Gastrocnemius medialis (tissue), 4 donors: ENCODE results near the gene AGO3.

Experiments
- POLR2A ChIP-seq, 2 donors: fragments of 450-650 bp; IDR thresholded peaks; one replicate each; pipeline ENCODE4 v1.6.1; 2017; ENCODE audit warnings: antibody characterized with exemption in 2 of 2, mild to moderate bottlenecking in 2 of 2, moderate library complexity in 2 of 2
- TF ChIP-seq, protein P1 (sequence below), 5 experiments: fragments of 450-650 bp in 3 of 5; fragments of 200-600 bp in 2 of 5; sonication (generic) in 2 of 5; IDR thresholded peaks in 4 of 5; conservative IDR thresholded peaks in 1 of 5; 1 replicate in 4 of 5; 2 replicates in 1 of 5; pipeline ENCODE4 v1.5.1; 2016 to 2019; ENCODE audit warnings: antibody characterized with exemption in 5 of 5, mild to moderate bottlenecking in 3 of 5, moderate library complexity in 3 of 5

DNA sequence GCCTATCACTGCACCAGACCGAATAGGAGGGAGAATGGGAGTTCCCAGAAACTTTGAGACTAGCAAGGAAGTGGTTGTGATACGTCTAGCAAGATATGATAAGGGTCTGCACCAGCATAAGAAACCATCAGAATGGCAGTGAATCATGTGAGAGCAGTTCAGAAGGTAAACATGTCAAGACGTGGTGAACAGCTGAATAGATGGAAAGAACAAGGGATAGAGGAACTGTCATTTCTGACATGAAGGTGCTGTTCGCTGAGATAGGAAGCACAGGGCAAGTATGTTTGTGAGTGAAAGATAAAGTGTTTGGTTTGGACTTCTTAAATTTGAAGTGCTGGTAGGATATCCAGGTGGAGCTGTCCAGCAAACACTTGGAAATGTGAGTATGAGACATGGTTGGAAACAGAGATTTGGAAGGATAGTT, 49.0 kb upstream of the AGO3 start:
- TF ChIP-seq, protein P1, sequence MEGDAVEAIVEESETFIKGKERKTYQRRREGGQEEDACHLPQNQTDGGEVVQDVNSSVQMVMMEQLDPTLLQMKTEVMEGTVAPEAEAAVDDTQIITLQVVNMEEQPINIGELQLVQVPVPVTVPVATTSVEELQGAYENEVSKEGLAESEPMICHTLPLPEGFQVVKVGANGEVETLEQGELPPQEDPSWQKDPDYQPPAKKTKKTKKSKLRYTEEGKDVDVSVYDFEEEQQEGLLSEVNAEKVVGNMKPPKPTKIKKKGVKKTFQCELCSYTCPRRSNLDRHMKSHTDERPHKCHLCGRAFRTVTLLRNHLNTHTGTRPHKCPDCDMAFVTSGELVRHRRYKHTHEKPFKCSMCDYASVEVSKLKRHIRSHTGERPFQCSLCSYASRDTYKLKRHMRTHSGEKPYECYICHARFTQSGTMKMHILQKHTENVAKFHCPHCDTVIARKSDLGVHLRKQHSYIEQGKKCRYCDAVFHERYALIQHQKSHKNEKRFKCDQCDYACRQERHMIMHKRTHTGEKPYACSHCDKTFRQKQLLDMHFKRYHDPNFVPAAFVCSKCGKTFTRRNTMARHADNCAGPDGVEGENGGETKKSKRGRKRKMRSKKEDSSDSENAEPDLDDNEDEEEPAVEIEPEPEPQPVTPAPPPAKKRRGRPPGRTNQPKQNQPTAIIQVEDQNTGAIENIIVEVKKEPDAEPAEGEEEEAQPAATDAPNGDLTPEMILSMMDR (IDR thresholded peaks at IDR 0.05 in 4 of 5, conservative IDR thresholded peaks at IDR 0.05 in 1 of 5): no peak
- TF ChIP-seq POLR2A (IDR thresholded peaks at IDR 0.05): no peak
